ENCODE data around the gene ZNF774.

Gene ZNF774

GRCh38 chr15:90375071-90375470 is 23.0 kb downstream of the ZNF774 start:
- DNase-seq (ENCODE audit: low spot score): no peak
- no peak overlapping the region for H3K4me3 ChIP-seq
- no peak for TF ChIP-seq CTCF (IDR thresholded peaks at IDR 0.05)
- H3K27ac ChIP-seq: no peak overlapping the region

DNA sequence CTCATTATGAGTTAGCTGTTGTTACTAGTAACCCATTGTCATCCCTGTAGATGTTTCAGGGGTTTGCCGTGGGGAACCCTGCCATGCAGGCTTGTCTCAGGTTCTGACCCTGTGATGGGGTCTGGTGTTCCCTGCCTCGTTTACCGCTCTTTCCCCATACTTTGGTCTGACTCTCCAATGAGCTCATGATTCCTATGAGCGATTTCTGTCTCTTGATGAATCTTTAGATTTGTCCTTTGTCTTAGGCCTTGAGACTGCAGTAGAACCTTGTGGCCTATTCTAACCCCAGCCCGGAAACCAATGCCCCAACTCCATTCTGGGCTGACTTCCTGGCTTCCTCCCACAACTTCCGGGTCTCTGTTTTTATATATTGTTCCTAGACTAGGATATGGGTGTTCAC is 24.7 kb downstream of the ZNF774 start:
- H3K4me3 ChIP-seq: no peak overlapping the region
- DNase-seq (ENCODE audit: low spot score): no peak
- H3K27ac ChIP-seq: peak overlapping the region in 1 of 2 donors; percentile 51
- no peak for TF ChIP-seq CTCF (IDR thresholded peaks at IDR 0.05)

- Histone ChIP-seq H3K27ac (no peak overlapping the region), H3K4me3 (no peak overlapping the region)
- no peak for TF ChIP-seq CTCF (IDR thresholded peaks at IDR 0.05)
- no peak for DNase-seq (ENCODE audit: low spot score)
These were observed 27.2 kb downstream of the ZNF774 start for GRCh38 chr15:90379263-90379662.

- Histone ChIP-seq H3K4me3 (no peak overlapping the region), H3K27ac (no peak overlapping the region)
- DNase-seq (ENCODE audit: low spot score): no peak
- no peak for TF ChIP-seq CTCF (IDR thresholded peaks at IDR 0.05)
These were observed 29.4 kb downstream of the ZNF774 start for GRCh38 chr15:90381515-90381914.

DNA sequence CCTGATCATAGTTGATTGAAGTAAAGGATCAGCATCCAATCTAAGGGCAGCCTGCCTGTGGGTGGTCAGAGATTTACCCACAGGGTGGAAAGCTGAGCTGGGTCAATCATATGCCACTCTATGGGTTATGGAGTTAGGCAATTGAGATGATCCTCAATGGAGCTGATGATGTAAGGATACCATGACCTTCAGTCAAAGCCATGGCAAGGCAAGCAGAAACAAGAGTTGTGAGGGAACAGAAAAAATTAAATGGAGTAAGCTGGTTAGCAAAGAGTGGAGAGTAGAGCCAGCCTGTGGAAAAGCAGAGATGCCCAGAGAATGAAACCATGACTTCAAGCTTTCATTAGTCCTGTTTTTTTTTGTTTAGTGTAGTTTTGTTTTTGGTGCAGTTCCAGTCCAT is 30.2 kb downstream of the ZNF774 start:
- no peak overlapping the region for H3K4me3 ChIP-seq
- H3K27ac ChIP-seq: no peak overlapping the region
- no peak for DNase-seq (ENCODE audit: low spot score)
- no peak for TF ChIP-seq CTCF (IDR thresholded peaks at IDR 0.05)

GRCh38 chr15:90386221-90386620 is 34.1 kb downstream of the ZNF774 start:
- DNase-seq (ENCODE audit: low spot score): no peak
- TF ChIP-seq CTCF (IDR thresholded peaks at IDR 0.05): no peak
- peak overlapping the region in 1 of 2 donors; percentile 47 for H3K27ac ChIP-seq
- H3K4me3 ChIP-seq: no peak overlapping the region

GRCh38 chr15:90387534-90388461 is 35.7 kb downstream of the ZNF774 start, which contains the start of gene IQGAP1:
TSS of gene IQGAP1 (plus strand) at chr15:90388242. CDS start at chr15:90388342, 100 bp downstream.
- DNase-seq (ENCODE audit: low spot score): peak; percentile 99
- peak within 1 kb of the TSS; percentile 98 for H3K4me3 ChIP-seq
- H3K27ac ChIP-seq: peak within 1 kb of the TSS; percentile 99
- no peak for TF ChIP-seq CTCF (IDR thresholded peaks at IDR 0.05)
